T-cell (primary cell): Measurements from ENCODE around the gene LOC101059915.
"Not testable (repeated sequence)": the region's sequence is repeated elsewhere in the genome, so short reads cannot be mapped to it uniquely, and the experiment has no call there.

Experiments
- ATAC-seq, 4 experiments: fragments of 200-7000 bp in 3 of 4; fragments of 150-1000 bp in 1 of 4; cut with Tn5 transposase; replicated peaks in 1 of 4; 1 replicate in 3 of 4; 2 replicates in 1 of 4; pipeline ENCODE4 v1.10.0; 2021; ENCODE audit warnings: moderate library complexity in 3 of 4, mild to moderate bottlenecking in 2 of 4, moderate number of reproducible peaks in 1 of 4
- CTCF ChIA-PET, 2 donors: fragments of 300-600 bp; sonication (Branson Sonifier 250); formaldehyde crosslinking; loops; one replicate each; lab custom pipeline; 2022; ENCODE audit warnings: antibody characterized with exemption in 2 of 2; lab: Charles Lee
- POLR2A ChIA-PET, 2 donors: fragments of 300-600 bp; sonication (Branson Sonifier 250); formaldehyde crosslinking; loops; one replicate each; lab custom pipeline; 2022; ENCODE audit warnings: antibody characterized with exemption in 2 of 2; lab: Charles Lee
- DNase-seq, 35 experiments: peaks; one replicate each; pipeline versions ENCODE4 v3.0.0 to v3.0.0-alpha.2; 2013 to 2023
- H3K27ac ChIP-seq: one replicate; pipeline ENCODE4 v1.5.1; 2013; ENCODE audit warnings: low read length
- H3K27me3 ChIP-seq, 2 experiments: replicated peaks in 1 of 2; 1 replicate in 1 of 2; 2 replicates in 1 of 2; pipeline versions ENCODE4 v1.6.1 to v1.7.0; 2013; ENCODE audit warnings: low read length in 1 of 2, mixed read lengths in 1 of 2; ENCODE audit not compliant: control insufficient read depth in 2 of 2, insufficient read depth in 2 of 2; ENCODE audit errors: extremely low read depth in 1 of 2
- H3K36me3 ChIP-seq, 2 donors: 1 replicate in 1 of 2; 2 replicates in 1 of 2; pipeline versions ENCODE4 v1.6.1 to v1.7.0; 2013; ENCODE audit warnings: low read length in 1 of 2; ENCODE audit not compliant: control insufficient read depth in 2 of 2, insufficient read depth in 1 of 2; ENCODE audit errors: extremely low read depth in 1 of 2
- H3K4me1 ChIP-seq, 2 experiments: 1 replicate in 1 of 2; 2 replicates in 1 of 2; pipeline versions ENCODE4 v1.6.1 to v1.7.0; 2013; ENCODE audit warnings: low read length in 2 of 2, mixed read lengths in 1 of 2; ENCODE audit not compliant: insufficient read depth in 2 of 2, control insufficient read depth in 1 of 2; ENCODE audit errors: extremely low read depth in 1 of 2
- H3K4me3 ChIP-seq, 2 donors: 1 replicate in 1 of 2; 2 replicates in 1 of 2; pipeline versions ENCODE4 v1.5.1 to v1.7.0; 2013; ENCODE audit warnings: mild to moderate bottlenecking in 2 of 2, low read length in 1 of 2, moderate library complexity in 1 of 2; ENCODE audit not compliant: control insufficient read depth in 1 of 2; ENCODE audit errors: extremely low read depth in 1 of 2
- H3K9me3 ChIP-seq: 2 replicates; pipeline ENCODE4 v1.7.0; 2013
- H3K27ac Mint-ChIP-seq, 2 donors: one replicate each; pipeline ENCODE4 v1.8.0; 2020 to 2021; ENCODE audit warnings: mild to moderate bottlenecking in 2 of 2, mixed read lengths in 2 of 2
- H3K27me3 Mint-ChIP-seq, 2 donors: one replicate each; pipeline ENCODE4 v1.8.0; 2021 to 2022; ENCODE audit warnings: mixed read lengths in 2 of 2
- H3K36me3 Mint-ChIP-seq: one replicate; pipeline ENCODE4 v1.8.0; 2021; ENCODE audit warnings: mixed read lengths
- H3K4me1 Mint-ChIP-seq, 3 donors: one replicate each; pipeline ENCODE4 v1.8.0; 2020 to 2022; ENCODE audit warnings: mixed read lengths in 3 of 3, mild to moderate bottlenecking in 1 of 3
- H3K4me3 Mint-ChIP-seq, 3 donors: one replicate each; pipeline ENCODE4 v1.8.0; 2020 to 2022; ENCODE audit warnings: mild to moderate bottlenecking in 3 of 3, mixed read lengths in 3 of 3, moderate library complexity in 3 of 3
- H3K9me3 Mint-ChIP-seq, 3 donors: one replicate each; pipeline ENCODE4 v1.8.0; 2020 to 2022; ENCODE audit warnings: mixed read lengths in 3 of 3
- WGBS: methylation state at CpG from one replicate; pipeline ENCODE4 v1.1.5; 2013; ENCODE audit warnings: missing lambda C conversion rate; ENCODE audit not compliant: insufficient coverage; 5-methylcytosine and 5-hydroxymethylcytosine counted together

LOC101059915 gene

DNA sequence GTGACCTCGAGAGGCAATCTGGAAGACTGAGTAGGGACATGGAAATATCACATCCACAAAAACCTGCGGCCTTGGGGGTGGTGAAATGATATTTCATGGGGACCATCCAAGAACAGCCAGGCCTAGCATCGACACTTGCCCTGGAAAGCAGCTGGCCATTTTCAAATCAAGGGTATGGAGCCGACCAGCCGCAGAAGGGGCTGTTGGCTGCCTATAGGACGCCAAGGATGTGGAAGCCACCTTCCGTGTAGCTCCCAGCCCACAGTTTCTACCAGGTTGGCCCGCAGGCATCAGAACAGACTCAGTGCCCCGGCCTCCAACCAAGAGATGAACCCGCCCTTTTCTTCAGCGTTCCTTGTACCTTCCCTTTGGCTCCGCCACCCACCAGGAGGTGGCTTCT lies 5.4 kb upstream of the LOC101059915 start:
- Mint-ChIP-seq H3K4me3 (peak overlapping the region in 1 of 3 donors; percentile 68), H3K27me3 (no peaks in the 10 kb centered on the region), H3K36me3 (no peaks in the 10 kb centered on the region), H3K4me1 (peaks cover 11 to 18% (median 16%) of the 10 kb centered on the region in 3 donors), H3K9me3 (no peaks in the 10 kb centered on the region), H3K27ac (no peak overlapping the region)
- no peak for ATAC-seq
- DNase-seq = no peak
- ChIA-PET CTCF (no interaction called here), POLR2A (no interaction called here)
- no peak overlapping the region for H3K27ac ChIP-seq
- H3K9me3 ChIP-seq = no peaks in the 10 kb centered on the region
- H3K36me3 ChIP-seq = no peaks in the 10 kb centered on the region
- 94% methylated on average over 3 of the region's 12 CpGs for WGBS
- H3K27me3 ChIP-seq = no peaks in the 10 kb centered on the region
- H3K4me3 ChIP-seq = no peak overlapping the region
- peaks cover 0 to 23% of the 10 kb centered on the region in 2 experiments for H3K4me1 ChIP-seq

DNA sequence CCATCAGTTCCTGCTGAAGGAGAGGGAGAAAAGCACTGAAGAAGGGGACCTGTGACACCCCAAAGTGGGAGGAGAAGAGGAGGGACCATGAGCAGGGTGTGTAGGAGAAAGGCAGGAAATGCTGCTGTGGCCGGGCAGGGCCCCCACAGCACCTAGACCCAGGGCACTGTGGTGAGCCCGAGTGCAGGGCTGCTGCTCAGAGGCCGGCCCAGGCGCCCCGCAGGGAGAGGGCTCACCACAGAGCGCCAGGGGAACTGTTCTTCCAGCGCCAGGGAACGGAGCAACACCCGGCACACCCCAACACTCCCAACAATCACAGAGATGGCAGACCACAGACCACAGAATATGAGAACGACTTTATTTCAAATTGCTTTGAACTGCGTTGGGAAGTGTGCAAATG lies 4.7 kb upstream of the LOC101059915 start:
- H3K36me3 Mint-ChIP-seq, CTCF ChIA-PET, H3K4me3 ChIP-seq, H3K27ac ChIP-seq, H3K36me3 ChIP-seq, H3K9me3 ChIP-seq, H3K27me3 ChIP-seq, H3K9me3 Mint-ChIP-seq, H3K27me3 Mint-ChIP-seq, POLR2A ChIA-PET: not testable (repeated sequence)
- H3K4me1 Mint-ChIP-seq = peaks cover 11 to 17% (median 16%) of the 10 kb centered on the region in 3 donors
- peaks cover 0 to 23% of the 10 kb centered on the region in 2 experiments for H3K4me1 ChIP-seq
- WGBS = no CpG with 5 or more reads among the region's 11 CpGs
- H3K4me3 Mint-ChIP-seq = peak overlapping the region; percentile 32 to 68 (median 45)
- H3K27ac Mint-ChIP-seq = peak overlapping the region in 1 of 2 donors; percentile 71
- peak in 2 of 35 experiments; percentile 17 to 28 for DNase-seq
- peak; percentile 37 to 59 (median 49) for ATAC-seq

DNA sequence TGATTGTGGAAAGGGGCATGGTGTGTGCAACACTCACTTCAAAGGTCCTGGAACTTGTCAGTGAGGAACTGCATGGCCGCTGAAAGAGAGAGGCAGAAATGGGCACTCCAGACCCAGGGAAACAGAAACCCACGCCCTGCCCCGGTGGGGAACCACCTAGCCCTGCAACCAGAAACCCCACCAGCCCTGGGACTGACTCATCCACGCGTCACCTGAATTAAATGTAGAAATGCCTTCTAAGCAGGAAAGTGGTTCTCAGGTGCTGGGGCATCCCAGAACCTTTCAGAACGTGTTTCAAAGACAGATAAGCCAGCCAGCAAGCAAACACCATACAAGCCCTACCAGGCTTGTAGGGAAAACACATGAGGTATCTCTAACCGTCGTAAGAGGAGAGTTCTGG lies 4.1 kb upstream of the LOC101059915 start:
- Histone ChIP-seq H3K4me1 (peaks cover 0 to 23% of the 10 kb centered on the region in 2 experiments), H3K27ac (peak overlapping the region; percentile 23)
- H3K9me3 ChIP-seq, H3K27me3 ChIP-seq, H3K9me3 Mint-ChIP-seq, H3K36me3 ChIP-seq, H3K4me3 ChIP-seq, H3K27me3 Mint-ChIP-seq, H3K36me3 Mint-ChIP-seq, POLR2A ChIA-PET: not testable (repeated sequence)
- Mint-ChIP-seq H3K4me1 (peaks cover 11 to 17% (median 16%) of the 10 kb centered on the region in 3 donors), H3K4me3 (peak overlapping the region in 2 of 3 donors; percentile 39 to 68), H3K27ac (peak overlapping the region in 1 of 2 donors; percentile 64)
- 50% methylated on average over 2 of the region's 8 CpGs for WGBS
- DNase-seq (peak in 30 of 35 experiments; percentile 9 to 64 (median 29)), ATAC-seq (peak; percentile 27 to 71 (median 50))
- CTCF ChIA-PET = interaction anchor here in 1 of 2 donors (1.1 kb wide), 1 partner anchor 197 kb away, joined by 3 read pairs; no protein-coding TSS in a partner anchor

DNA sequence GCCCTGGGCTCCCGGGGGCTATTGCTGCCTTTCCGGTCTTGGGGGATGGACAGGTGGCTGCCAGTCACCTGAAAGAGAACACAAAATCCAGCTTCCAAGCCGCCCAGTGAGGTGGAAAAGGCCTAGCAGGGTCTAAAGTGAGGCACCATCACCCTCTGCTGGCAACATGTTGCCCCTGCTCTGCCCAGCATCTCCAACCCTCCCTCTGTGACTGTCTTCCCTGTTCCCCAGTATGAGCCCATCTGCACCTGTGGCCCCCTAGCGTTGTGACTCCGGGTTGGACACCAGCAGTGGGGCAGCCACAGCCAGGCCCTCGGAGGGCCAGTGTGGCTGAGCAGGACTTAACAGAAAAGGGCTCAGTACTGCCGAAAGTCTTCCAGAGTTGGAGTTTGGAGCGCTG lies 3.1 kb upstream of the LOC101059915 start:
- peaks cover 11 to 17% (median 16%) of the 10 kb centered on the region in 3 donors for H3K4me1 Mint-ChIP-seq
- H3K36me3 ChIP-seq, H3K36me3 Mint-ChIP-seq, H3K27ac Mint-ChIP-seq, H3K27me3 ChIP-seq, H3K27ac ChIP-seq, H3K4me3 ChIP-seq, POLR2A ChIA-PET, ATAC-seq, DNase-seq, H3K27me3 Mint-ChIP-seq, H3K9me3 ChIP-seq, H3K9me3 Mint-ChIP-seq, H3K4me3 Mint-ChIP-seq: not testable (repeated sequence)
- CTCF ChIA-PET = interaction anchor here in 1 of 2 donors (1.1 kb wide), 1 partner anchor 196 kb away, joined by 3 read pairs; no protein-coding TSS in a partner anchor
- peaks cover 0 to 23% of the 10 kb centered on the region in 2 experiments for H3K4me1 ChIP-seq
- WGBS = 100% methylated on average over 1 of the region's 8 CpGs

DNA sequence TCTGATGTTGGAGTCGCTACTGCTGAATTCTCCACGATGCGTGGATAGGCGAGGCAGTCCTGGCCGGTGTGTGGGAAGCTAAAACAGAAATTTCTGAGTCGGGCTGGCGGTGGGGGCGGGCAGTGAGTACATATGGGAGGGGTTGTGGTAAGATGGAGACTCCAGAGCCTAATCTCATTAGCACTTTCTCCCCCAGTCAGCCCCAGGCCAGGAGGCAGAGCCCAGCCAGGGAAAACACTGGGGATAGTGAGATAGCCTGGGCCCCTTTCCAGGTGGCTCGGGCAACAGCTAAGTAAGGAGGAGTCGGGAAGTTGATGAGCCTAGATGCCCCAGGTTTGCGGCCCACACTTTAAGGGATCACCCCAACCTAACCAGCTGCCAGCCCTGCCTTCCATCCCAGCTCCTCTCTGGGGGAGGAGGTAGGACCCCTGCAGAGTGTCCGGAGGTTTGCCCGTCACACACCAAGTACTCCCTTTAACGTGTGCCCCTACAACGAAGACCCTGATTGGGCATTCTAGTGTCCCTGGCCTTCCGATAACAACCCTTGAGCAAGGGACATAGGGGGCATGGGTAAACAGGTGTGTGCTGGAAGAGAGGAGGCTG lies 2.4 kb upstream of the LOC101059915 start:
- Histone ChIP-seq H3K4me1 (peaks cover 0 to 23% of the 10 kb centered on the region in 2 experiments), H3K27me3 (no peaks in the 10 kb centered on the region), H3K4me3 (no peak overlapping the region), H3K27ac (no peak overlapping the region), H3K36me3 (no peaks in the 10 kb centered on the region), H3K9me3 (no peaks in the 10 kb centered on the region)
- H3K4me3 Mint-ChIP-seq = no peak overlapping the region
- DNase-seq (no peak), ATAC-seq (no peak)
- no peaks in the 10 kb centered on the region for H3K36me3 Mint-ChIP-seq
- POLR2A ChIA-PET = interaction anchor here in 1 of 2 donors (0.6 kb wide), 1 partner anchor 82 kb away, joined by 7 read pairs; no protein-coding TSS in a partner anchor
- CTCF ChIA-PET = interaction anchor here in 1 of 2 donors (0.5 to 0.7 kb wide), 2 partner anchors 101 to 713 kb away, joined by 3 to 6 read pairs; no protein-coding TSS in a partner anchor
- H3K9me3 Mint-ChIP-seq = no peaks in the 10 kb centered on the region
- peaks cover 11 to 17% (median 16%) of the 10 kb centered on the region in 3 donors for H3K4me1 Mint-ChIP-seq
- no peaks in the 10 kb centered on the region for H3K27me3 Mint-ChIP-seq
- no peak overlapping the region for H3K27ac Mint-ChIP-seq
- WGBS = no CpG with 5 or more reads among the region's 16 CpGs

DNA sequence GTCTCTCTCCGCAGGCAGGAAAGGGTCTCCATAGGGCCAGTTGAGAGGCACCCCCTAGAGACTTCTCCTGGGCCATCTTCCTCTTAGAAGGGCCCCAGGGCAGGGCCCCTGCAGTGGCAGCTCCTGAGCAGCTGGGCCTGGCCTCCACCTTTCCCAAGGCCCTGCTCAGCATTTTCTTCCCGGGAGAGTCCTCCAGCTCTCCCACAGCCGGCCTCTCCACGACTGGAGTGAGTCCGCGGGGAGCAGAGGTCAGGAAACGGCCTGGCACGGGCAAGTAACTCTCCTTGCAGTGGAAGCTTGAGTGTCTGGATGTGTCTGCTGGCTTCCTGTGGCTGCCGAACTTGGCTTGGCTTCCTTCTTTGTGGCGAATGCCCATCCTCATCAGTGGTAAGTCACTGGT lies 1.6 kb upstream of the LOC101059915 start:
- Mint-ChIP-seq H3K4me1 (peaks cover 19 to 25% (median 23%) of the 10 kb centered on the region in 3 donors), H3K27ac (no peak overlapping the region), H3K27me3 (no peaks in the 10 kb centered on the region), H3K36me3 (no peaks in the 10 kb centered on the region), H3K4me3 (no peak overlapping the region), H3K9me3 (no peaks in the 10 kb centered on the region)
- no peaks in the 10 kb centered on the region for H3K27me3 ChIP-seq
- ATAC-seq = no peak
- ChIA-PET POLR2A (no interaction called here), CTCF (interaction anchor here in 1 of 2 donors (0.5 kb wide), 1 partner anchor 713 kb away, joined by 6 read pairs; no protein-coding TSS in a partner anchor)
- H3K4me1 ChIP-seq = peaks cover 0 to 29% of the 10 kb centered on the region in 2 experiments
- H3K9me3 ChIP-seq = no peaks in the 10 kb centered on the region
- no peaks in the 10 kb centered on the region for H3K36me3 ChIP-seq
- no peak overlapping the region for H3K4me3 ChIP-seq
- no peak overlapping the region for H3K27ac ChIP-seq
- no peak for DNase-seq
- WGBS = 80% methylated on average over 3 of the region's 10 CpGs
